ENCODE data around the gene ZNF865. TPM values are rescaled to one million over a fixed set of nuclear protein-coding genes. Genes with fewer than 3 reads are reported as not detected.

ZNF865 gene
- total RNA-seq, 2 experiments from 2014 or later, result 14.2 TPM

Other genes with a start within 250 kb of the ZNF865 start
- not detected for gene GARIN5B, start 242.4 kb upstream of the ZNF865 start, total RNA-seq
- gene IL11, start 235.2 kb upstream of the ZNF865 start, total RNA-seq, result under 1 TPM; 0.27 TPM
- gene TMEM190, start 228.8 kb upstream of the ZNF865 start, total RNA-seq, result not detected
- 10 to 100 TPM; 20.6 to 29.8 TPM for gene TMEM238, start 221.4 kb upstream of the ZNF865 start, total RNA-seq
- 1,000 to 10,000 TPM; 3,109 to 3,457 TPM for gene RPL28, start 219.7 kb upstream of the ZNF865 start, total RNA-seq
- 100 to 1,000 TPM; 238 to 255 TPM for gene UBE2S, start 197.9 kb upstream of the ZNF865 start, total RNA-seq
- not detected for gene SHISA7, start 162.3 kb upstream of the ZNF865 start, total RNA-seq
- gene ISOC2, start 144.0 kb upstream of the ZNF865 start, total RNA-seq, result 10 to 100 TPM; 18.9 to 20.7 TPM
- gene C19orf85, start 140.9 kb upstream of the ZNF865 start, total RNA-seq, result not detected
- gene ZNF628, start 129.0 kb upstream of the ZNF865 start, total RNA-seq, result 1 to 10 TPM; 7.3 to 9.7 TPM
- gene NAT14, start 120.5 kb upstream of the ZNF865 start, total RNA-seq, result 10 to 100 TPM; 11.7 TPM
- gene SSC5D, start 117.2 kb upstream of the ZNF865 start, total RNA-seq, result under 1 TPM; 0.42 to 0.98 TPM
- gene SBK2, start 68.5 kb upstream of the ZNF865 start, total RNA-seq, result not detected
- not detected for gene SBK3, start 60.1 kb upstream of the ZNF865 start, total RNA-seq
- 1 to 10 TPM; 7.0 to 8.0 TPM for gene ZNF579, start 24.8 kb upstream of the ZNF865 start, total RNA-seq
- 10 to 100 TPM; 15.3 to 16.9 TPM for gene FIZ1, start 6.1 kb upstream of the ZNF865 start, total RNA-seq
- gene ZNF524, start 5.4 kb upstream of the ZNF865 start, total RNA-seq, result 10 to 100 TPM; 31.2 to 32.9 TPM
- 1 to 10 TPM; 4.3 to 5.8 TPM for gene ZNF784, start 18.9 kb downstream of the ZNF865 start, total RNA-seq
- 10 to 100 TPM; 44.6 to 45.9 TPM for gene ZNF580, start 35.4 kb downstream of the ZNF865 start, total RNA-seq
- gene ZNF581, start 38.0 kb downstream of the ZNF865 start, total RNA-seq, result 10 to 100 TPM; 24.1 to 25.5 TPM
- gene CCDC106, start 42.6 kb downstream of the ZNF865 start, total RNA-seq, result 1 to 10 TPM; 8.3 to 8.8 TPM
- 100 to 1,000 TPM; 239 to 281 TPM for gene U2AF2, start 49.4 kb downstream of the ZNF865 start, total RNA-seq
- 10 to 100 TPM; 50.8 to 64.2 TPM for gene EPN1, start 69.6 kb downstream of the ZNF865 start, total RNA-seq
- gene NLRP9, start 132.8 kb downstream of the ZNF865 start, total RNA-seq, result not detected
- gene RFPL4A, start 153.4 kb downstream of the ZNF865 start, total RNA-seq, result not detected
- not detected for gene RFPL4AL1, start 163.5 kb downstream of the ZNF865 start, total RNA-seq
- gene NLRP11, start 226.4 kb downstream of the ZNF865 start, total RNA-seq, result not detected
- not detected for gene NLRP4, start 230.9 kb downstream of the ZNF865 start, total RNA-seq

Measured in activated CD4-positive, alpha-beta T cell treated with anti-CD3 and anti-CD28 coated beads, Interleukin-2, amount 10 ng/mL, durations not matched to agents 7 days and 5 days (primary cell).